NCI-H2227 (cell line): ENCODE data around the gene FGF13.

Source experiments
- DNase-seq: peaks from one replicate; lab custom pipeline; 2025; ENCODE audit not compliant: unreplicated experiment; lab: John Stamatoyannopoulos, UW

Gene FGF13

DNA sequence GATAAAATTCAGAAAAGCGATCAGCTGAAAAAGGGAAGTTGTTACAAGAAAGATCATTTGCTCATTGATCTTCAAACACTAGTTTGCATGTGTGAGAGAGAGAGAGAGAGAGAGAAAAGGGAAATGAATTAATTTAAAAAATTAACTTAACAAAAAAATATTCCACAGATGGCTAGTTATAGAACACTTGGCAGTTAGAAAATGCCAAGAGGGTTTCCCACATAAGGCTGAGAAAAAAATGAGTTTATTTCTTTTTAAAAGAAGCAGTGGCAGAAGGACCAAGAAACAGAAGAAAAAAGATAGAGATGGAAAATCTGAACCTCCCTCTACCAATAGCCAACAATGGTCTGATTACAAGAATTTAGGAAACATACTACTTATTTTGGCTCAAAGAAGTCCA lies 47.1 kb downstream of the FGF13 start:
- no peak for DNase-seq

DNA sequence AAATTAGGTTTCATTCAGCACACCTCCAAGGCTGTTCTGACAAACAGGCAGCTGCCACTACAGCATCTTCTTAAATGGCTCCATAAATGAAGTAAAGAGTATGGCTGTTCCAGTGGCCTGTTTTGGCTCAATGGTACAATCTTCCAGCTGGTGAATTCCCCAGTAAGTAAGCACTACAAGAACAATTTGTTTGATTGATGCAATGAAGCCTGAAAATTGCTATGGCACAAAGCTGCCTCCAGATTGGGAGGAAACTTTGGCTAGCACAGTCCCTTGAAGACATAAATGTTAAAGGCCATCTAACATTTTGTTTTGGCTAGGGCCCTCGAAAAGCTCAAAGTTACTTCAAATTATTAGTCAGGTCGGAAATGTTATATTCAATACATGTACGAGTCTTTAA lies 47.5 kb downstream of the FGF13 start:
- no peak for DNase-seq

DNA sequence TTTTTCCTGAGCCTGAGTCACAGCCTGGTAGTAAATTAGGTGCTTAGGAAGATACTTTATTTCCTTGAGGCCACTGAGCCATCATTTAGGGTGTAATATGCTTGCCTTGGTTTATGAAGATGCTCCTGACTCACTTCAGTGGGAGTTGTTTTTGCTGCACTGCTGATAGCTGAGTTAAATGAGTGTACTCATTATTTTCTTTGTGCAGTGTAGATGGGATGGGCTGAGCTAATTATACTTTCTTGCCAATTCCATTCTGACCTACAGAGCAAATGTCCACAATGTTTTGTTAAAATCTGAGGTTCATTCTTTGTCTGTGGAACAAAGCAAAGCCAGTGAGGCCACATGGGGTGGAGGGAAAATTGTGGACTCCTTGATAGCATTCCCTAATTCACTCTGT lies 60.0 kb downstream of the FGF13 start:
- DNase-seq = no peak

DNA sequence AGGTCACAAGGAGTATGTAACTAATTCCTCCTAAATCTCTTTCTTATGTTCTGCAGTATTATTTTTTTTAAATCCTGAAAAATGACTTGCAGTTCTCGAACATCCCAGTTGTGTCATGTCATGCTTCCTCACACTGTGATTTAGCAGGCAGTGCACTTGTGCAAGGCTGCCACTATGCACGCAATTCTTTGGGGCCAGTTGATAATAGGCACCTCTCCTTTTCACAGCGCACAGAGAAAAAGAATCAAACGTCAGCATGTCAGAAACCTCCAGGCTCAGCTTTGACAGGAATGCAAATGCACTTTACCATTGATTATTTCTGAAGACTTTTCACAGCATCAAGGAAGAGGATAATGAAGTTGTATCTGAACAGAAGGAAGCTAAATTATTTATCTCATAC lies 62.9 kb downstream of the FGF13 start:
- DNase-seq = no peak

DNA sequence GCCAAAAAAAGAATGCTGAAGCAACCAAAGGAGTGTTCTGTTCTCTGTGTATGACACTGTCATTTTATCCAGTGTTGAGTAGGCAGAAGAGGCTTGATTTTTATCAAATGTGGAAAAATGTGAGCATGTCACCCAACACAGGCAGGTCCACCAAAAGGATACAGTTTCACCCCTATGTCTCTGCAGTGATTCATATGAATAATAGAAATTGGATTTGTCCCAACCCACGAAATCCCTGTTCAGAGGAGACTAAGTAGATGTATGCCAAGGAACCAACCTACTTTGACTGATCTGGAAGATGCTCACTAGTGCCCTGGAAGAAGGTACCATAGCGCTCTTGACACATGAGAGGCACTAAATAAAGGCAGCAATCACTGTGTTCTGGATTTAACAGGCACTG lies 72.5 kb downstream of the FGF13 start:
- no peak for DNase-seq
